Activated CD4-positive, alpha-beta T cell treated with anti-CD3 and anti-CD28 coated beads for 24 hours (primary cell): ENCODE measurements around the gene SPRYD7.
"Not testable (repeated sequence)": the region's sequence is repeated elsewhere in the genome, so short reads cannot be mapped to it uniquely, and the experiment has no call there.

ENCODE experiments used
- DNase-seq, 2 donors: peaks; one replicate each; pipeline ENCODE4 v3.0.0-alpha.2; 2020; ENCODE audit warnings: low read depth in 2 of 2

Gene SPRYD7

GRCh38 chr13:49936075-49936967, at the start of gene SPRYD7:
Gene SPRYD7, minus strand, starts transcription at chr13:49936340. Its CDS starts 105 bp downstream, at chr13:49936235.
- peak; percentile 91 to 95 for DNase-seq

GRCh38 chr13:49985129-49985528, 49.0 kb upstream of the SPRYD7 start:
- no peak for DNase-seq

GRCh38 chr13:49980266-49980665, 44.1 kb upstream of the SPRYD7 start:
- DNase-seq: no peak

- DNase-seq: no peak
Measured at GRCh38 chr13:49977992-49978391, 41.9 kb upstream of the SPRYD7 start.

- peak; percentile 64 to 65 for DNase-seq
Measured at GRCh38 chr13:49976314-49977258, 40.4 kb upstream of the SPRYD7 start.

GRCh38 chr13:49975826-49976225, 39.7 kb upstream of the SPRYD7 start:
- DNase-seq: no peak

- no peak for DNase-seq
Measured at GRCh38 chr13:49972709-49973108, 36.6 kb upstream of the SPRYD7 start.

- no peak for DNase-seq
Measured at GRCh38 chr13:49967456-49967855, 31.3 kb upstream of the SPRYD7 start.

- DNase-seq: no peak
Measured at GRCh38 chr13:49958321-49958720, 22.2 kb upstream of the SPRYD7 start.

- DNase-seq: no peak
Measured at GRCh38 chr13:49956131-49956530, 20.0 kb upstream of the SPRYD7 start.

- DNase-seq: no peak
Measured at GRCh38 chr13:49954674-49955455, 18.7 kb upstream of the SPRYD7 start.

- no peak for DNase-seq
Measured at GRCh38 chr13:49953560-49953959, 17.4 kb upstream of the SPRYD7 start.

- no peak for DNase-seq
Measured at GRCh38 chr13:49951754-49952535, 15.8 kb upstream of the SPRYD7 start.

- not testable (repeated sequence) for DNase-seq
Measured at GRCh38 chr13:49948777-49949270, 12.7 kb upstream of the SPRYD7 start.

- DNase-seq: no peak
Measured at GRCh38 chr13:49939321-49939720, 3.2 kb upstream of the SPRYD7 start.

- DNase-seq: no peak
Measured at GRCh38 chr13:49938921-49939320, 2.8 kb upstream of the SPRYD7 start.

- no peak for DNase-seq
Measured at GRCh38 chr13:49938314-49938713, 2.2 kb upstream of the SPRYD7 start.

- no peak for DNase-seq
Measured at GRCh38 chr13:49936968-49937273, 781 bp upstream of the SPRYD7 start.

GRCh38 chr13:49935171-49936074, 717 bp downstream of the SPRYD7 start:
- DNase-seq: peak in 1 of 2 donors; percentile 19

GRCh38 chr13:49933511-49933910, 2.6 kb downstream of the SPRYD7 start:
- DNase-seq: no peak
